Fibroblast of the conjunctiva (primary cell): ENCODE measurements around the gene SLC25A13.

Experiments
- DNase-seq: peaks from one replicate; pipeline ENCODE4 v3.0.0-alpha.2; 2010; ENCODE audit warnings: low read depth

The SLC25A13 gene

GRCh38 chr7:96202102-96202501 lies 119.8 kb downstream of the SLC25A13 start:
- no peak for DNase-seq

- DNase-seq: no peak
These were observed 121.2 kb downstream of the SLC25A13 start for GRCh38 chr7:96200740-96201139.

GRCh38 chr7:96199421-96199820 lies 122.5 kb downstream of the SLC25A13 start:
- no peak for DNase-seq

- no peak for DNase-seq
These were observed 123.8 kb downstream of the SLC25A13 start for GRCh38 chr7:96198047-96198636.

GRCh38 chr7:96196676-96197075 lies 125.2 kb downstream of the SLC25A13 start:
- DNase-seq: no peak

GRCh38 chr7:96189129-96189820 lies 132.6 kb downstream of the SLC25A13 start:
- peak; percentile 10 for DNase-seq

- no peak for DNase-seq
These were observed 133.3 kb downstream of the SLC25A13 start for GRCh38 chr7:96188591-96188991.

- DNase-seq: no peak
These were observed 133.7 kb downstream of the SLC25A13 start for GRCh38 chr7:96188174-96188581.

GRCh38 chr7:96187735-96188134 lies 134.2 kb downstream of the SLC25A13 start:
- no peak for DNase-seq

GRCh38 chr7:96184783-96185182 lies 137.1 kb downstream of the SLC25A13 start:
- DNase-seq: no peak

- no peak for DNase-seq
These were observed 138.7 kb downstream of the SLC25A13 start for GRCh38 chr7:96183163-96183670.

- DNase-seq: no peak
These were observed 139.3 kb downstream of the SLC25A13 start for GRCh38 chr7:96182424-96183158.

GRCh38 chr7:96181174-96181573 lies 140.7 kb downstream of the SLC25A13 start:
- DNase-seq: no peak

- DNase-seq: no peak
These were observed 142.1 kb downstream of the SLC25A13 start for GRCh38 chr7:96179837-96180236.

- DNase-seq: no peak
These were observed 142.6 kb downstream of the SLC25A13 start for GRCh38 chr7:96179341-96179740.

- DNase-seq: no peak
These were observed 143.3 kb downstream of the SLC25A13 start for GRCh38 chr7:96178581-96178980.

GRCh38 chr7:96177353-96177752 lies 144.5 kb downstream of the SLC25A13 start:
- no peak for DNase-seq

GRCh38 chr7:96174812-96175211 lies 147.1 kb downstream of the SLC25A13 start:
- DNase-seq: no peak

GRCh38 chr7:96173781-96174180 lies 148.1 kb downstream of the SLC25A13 start:
- no peak for DNase-seq

- no peak for DNase-seq
These were observed 152.5 kb downstream of the SLC25A13 start for GRCh38 chr7:96169439-96169838.

- DNase-seq: no peak
These were observed 154.5 kb downstream of the SLC25A13 start for GRCh38 chr7:96167424-96167823.

- DNase-seq: no peak
These were observed 160.0 kb downstream of the SLC25A13 start for GRCh38 chr7:96161897-96162296.

GRCh38 chr7:96157856-96158255 lies 164.0 kb downstream of the SLC25A13 start:
- no peak for DNase-seq
